PC-3 (cell line): Measurements from ENCODE around the gene TP53I11. TPM values are rescaled to one million over a fixed set of nuclear protein-coding genes. Genes with fewer than 3 reads are reported as not detected.

Experiments used
- ATAC-seq: fragments of 200-7000 bp; cut with Tn5 transposase; 2 replicates; pipeline ENCODE4 v1.9.1; 2020; ENCODE audit warnings: mild to moderate bottlenecking, moderate library complexity
- BruUV-seq: library from RNA; stranded (reverse); fragments of 400-500 nt; replicated peaks from 2 replicates; lab custom pipeline; 2021; lab: Mats Ljungman, UMichigan
- CTCF ChIA-PET: fragments of 300-600 bp; sonication (Branson Sonifier 250); formaldehyde crosslinking; loops from one replicate; lab custom pipeline; 2022; ENCODE audit warnings: antibody characterized with exemption; lab: Charles Lee
- POLR2A ChIA-PET: fragments of 300-600 bp; sonication (Branson Sonifier 250); formaldehyde crosslinking; loops from one replicate; lab custom pipeline; 2022; ENCODE audit warnings: antibody characterized with exemption; ENCODE audit not compliant: unreplicated experiment; lab: Charles Lee
- DNase-seq: peaks from one replicate; pipeline ENCODE4 v3.0.0-alpha.2; 2015
- H2AFZ ChIP-seq: fragments of 300-600 bp; sonication (generic); 2 replicates; pipeline ENCODE4 v1.6.0; 2016; ENCODE audit warnings: antibody characterized with exemption, low read length
- H3F3A ChIP-seq: fragments of 300-600 bp; sonication (generic); one replicate; pipeline ENCODE4 v1.6.0; 2017; ENCODE audit warnings: antibody characterized with exemption, low read length, control low read depth, mild to moderate bottlenecking; ENCODE audit not compliant: unreplicated experiment
- H3K27ac ChIP-seq: fragments of 300-600 bp; sonication (generic); 2 replicates; pipeline ENCODE4 v1.5.1; 2016; ENCODE audit warnings: mild to moderate bottlenecking, low read length
- H3K27me3 ChIP-seq: fragments of 300-600 bp; sonication (generic); 2 replicates; pipeline ENCODE4 v1.6.1; 2016; ENCODE audit warnings: low read length, mixed read lengths
- H3K36me3 ChIP-seq: fragments of 300-600 bp; sonication (generic); 2 replicates; pipeline ENCODE4 v1.6.1; 2016; ENCODE audit warnings: low read depth, mixed run types, low read length, mixed read lengths
- H3K4me1 ChIP-seq: fragments of 300-600 bp; sonication (generic); 2 replicates; pipeline ENCODE4 v1.5.1; 2016; ENCODE audit warnings: low read length; ENCODE audit not compliant: insufficient read depth
- H3K4me2 ChIP-seq: fragments of 300-600 bp; sonication (generic); 2 replicates; pipeline ENCODE4 v1.6.0; 2016; ENCODE audit warnings: low read length
- H3K4me3 ChIP-seq: fragments of 300-600 bp; sonication (generic); 2 replicates; pipeline ENCODE4 v1.5.1; 2016; ENCODE audit warnings: mild to moderate bottlenecking, low read length, mixed read lengths
- H3K79me2 ChIP-seq: fragments of 300-600 bp; sonication (generic); 2 replicates; pipeline ENCODE4 v1.6.1; 2017; ENCODE audit warnings: low read length, mixed read lengths
- H3K9ac ChIP-seq: fragments of 300-600 bp; sonication (generic); 2 replicates; pipeline ENCODE4 v1.6.0; 2016; ENCODE audit warnings: mild to moderate bottlenecking, low read length
- H3K9me2 ChIP-seq: fragments of 300-600 bp; sonication (generic); replicated peaks from 2 replicates; pipeline ENCODE4 v1.6.1; 2016; ENCODE audit warnings: mixed run types, low read length, mixed read lengths
- H3K9me3 ChIP-seq: fragments of 300-600 bp; sonication (generic); 2 replicates; pipeline ENCODE4 v1.6.1; 2016; ENCODE audit warnings: low read length, mixed read lengths
- H4K20me1 ChIP-seq: fragments of 300-600 bp; sonication (generic); 2 replicates; pipeline ENCODE4 v1.6.1; 2016; ENCODE audit warnings: low read length, mixed read lengths
- CTCF ChIP-seq: fragments of 300-600 bp; sonication (generic); conservative IDR thresholded peaks from 2 replicates; pipeline ENCODE4 v1.5.1; 2017; ENCODE audit warnings: antibody characterized with exemption, low read depth, mild to moderate bottlenecking, low read length
- EZH2 ChIP-seq: fragments of 300-600 bp; sonication (generic); IDR thresholded peaks from one replicate; pipeline ENCODE4 v1.6.1; 2017; ENCODE audit warnings: antibody characterized with exemption, mild to moderate bottlenecking, low read length; ENCODE audit not compliant: unreplicated experiment
- EZH2phosphoT487 ChIP-seq: fragments of 300-600 bp; sonication (generic); IDR thresholded peaks from 2 replicates; pipeline ENCODE4 v1.6.1; 2018; ENCODE audit warnings: mild to moderate bottlenecking, antibody characterized with exemption, low read length, borderline replicate concordance
- intact Hi-C: fragments of 100-400 bp; cut with micrococcal nuclease; formaldehyde crosslinking; loops from 2 replicates; pipeline ENCODE4 v1.9.0; 2023
- total RNA-seq: library from RNA; depleted of rRNA; stranded (reverse); fragments of >200 nt; gene quantifications from 2 replicates; pipeline ENCODE4 v1.2.3, GENCODE V29; 2014

The TP53I11 gene
- total RNA-seq, 1 experiment from 2014 or later: 30.8 TPM

- intact Hi-C loops: no loop called here
- no peaks in the 10 kb centered on the region for H3F3A ChIP-seq
- no peak overlapping the region for H2AFZ ChIP-seq
- ATAC-seq (no peak), DNase-seq (no peak)
- no peaks in the 10 kb centered on the region for H3K79me2 ChIP-seq
- H3K4me2 ChIP-seq: no peak overlapping the region
- ChIA-PET POLR2A (no interaction called here), CTCF (no interaction called here)
- H3K27me3 ChIP-seq: peaks cover 7% of the 10 kb centered on the region; the same call in 1 of the 2 replicates
- no peaks in the 10 kb centered on the region for H4K20me1 ChIP-seq
- no TSS peak for BruUV-seq
- H3K36me3 ChIP-seq: no peaks in the 10 kb centered on the region
- no peak overlapping the region for H3K9ac ChIP-seq
- TF ChIP-seq CTCF (no peak), EZH2phosphoT487 (no peak), EZH2 (no peak)
- no peaks in the 10 kb centered on the region for H3K4me1 ChIP-seq
- no peak overlapping the region for H3K4me3 ChIP-seq
- H3K27ac ChIP-seq: no peak overlapping the region
- no peaks in the 10 kb centered on the region for H3K9me3 ChIP-seq
- H3K9me2 ChIP-seq: no peaks in the 10 kb centered on the region
Measured at GRCh38 chr11:44903518-44903917, 47.2 kb downstream of the TP53I11 start.

GRCh38 chr11:44903035-44903434 lies 47.6 kb downstream of the TP53I11 start:
- Histone ChIP-seq H3K4me3 (no peak overlapping the region), H2AFZ (no peak overlapping the region), H3K9ac (no peak overlapping the region), H3K36me3 (no peaks in the 10 kb centered on the region), H3K4me1 (no peaks in the 10 kb centered on the region), H3K27ac (no peak overlapping the region), H3K9me3 (no peaks in the 10 kb centered on the region), H4K20me1 (no peaks in the 10 kb centered on the region), H3K9me2 (no peaks in the 10 kb centered on the region), H3K27me3 (peaks cover 7% of the 10 kb centered on the region; the same call in 1 of the 2 replicates), H3K79me2 (no peaks in the 10 kb centered on the region), H3F3A (no peaks in the 10 kb centered on the region), H3K4me2 (no peak overlapping the region)
- DNase-seq (no peak), ATAC-seq (no peak)
- BruUV-seq: no TSS peak
- intact Hi-C loops: no loop called here
- POLR2A ChIA-PET: no interaction called here
- TF ChIP-seq EZH2 (no peak), CTCF (no peak), EZH2phosphoT487 (no peak)
- CTCF ChIA-PET: no interaction called here

GRCh38 chr11:44901786-44902185 lies 48.9 kb downstream of the TP53I11 start:
- Histone ChIP-seq H3K9ac (no peak overlapping the region), H4K20me1 (no peaks in the 10 kb centered on the region), H3K4me1 (no peaks in the 10 kb centered on the region), H3K9me3 (no peaks in the 10 kb centered on the region), H3K79me2 (no peaks in the 10 kb centered on the region), H3K4me2 (no peak overlapping the region), H3K27ac (no peak overlapping the region), H3K27me3 (no peaks in the 10 kb centered on the region), H3F3A (no peaks in the 10 kb centered on the region), H2AFZ (no peak overlapping the region), H3K36me3 (no peaks in the 10 kb centered on the region), H3K9me2 (no peaks in the 10 kb centered on the region), H3K4me3 (no peak overlapping the region)
- no peak for TF ChIP-seq CTCF
- no peak for TF ChIP-seq EZH2
- TF ChIP-seq EZH2phosphoT487: no peak
- ATAC-seq: no peak
- intact Hi-C loops: no loop called here
- DNase-seq: no peak
- BruUV-seq: no TSS peak
- CTCF ChIA-PET: no interaction called here
- POLR2A ChIA-PET: no interaction called here
